COLO668 (cell line): Measurements from ENCODE around the gene PRDM10.

Experiments used
- DNase-seq: peaks from one replicate; lab custom pipeline; 2025; ENCODE audit not compliant: unreplicated experiment; lab: John Stamatoyannopoulos, UW

Gene PRDM10

DNA sequence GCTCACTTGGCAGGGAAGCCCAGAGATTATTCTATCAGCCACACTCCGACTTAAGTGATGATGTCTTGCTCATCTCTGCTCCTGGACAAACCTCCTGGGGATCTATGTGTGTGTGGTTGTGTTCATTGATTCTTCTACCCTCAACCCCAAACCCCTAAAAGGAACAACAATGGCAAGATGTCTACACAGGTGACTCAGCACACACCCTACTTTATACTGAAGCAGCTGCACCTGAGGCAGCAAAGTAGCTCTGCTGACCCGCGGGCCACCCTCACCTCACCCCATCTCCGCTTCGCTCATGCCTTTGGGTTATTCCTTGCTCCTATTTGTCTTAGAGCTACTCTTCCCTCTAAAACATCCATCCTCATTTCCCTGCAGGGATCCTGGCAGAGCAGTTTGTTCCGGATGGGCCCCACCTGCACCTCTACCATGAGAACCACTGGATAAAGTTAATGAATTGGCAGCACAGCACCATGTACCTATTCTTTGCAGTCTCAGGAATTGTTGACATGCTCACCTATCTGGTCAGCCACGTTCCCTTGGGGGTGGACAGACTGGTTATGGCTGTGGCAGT lies 148.3 kb downstream of the PRDM10 start:
- peak; percentile 59 for DNase-seq

DNA sequence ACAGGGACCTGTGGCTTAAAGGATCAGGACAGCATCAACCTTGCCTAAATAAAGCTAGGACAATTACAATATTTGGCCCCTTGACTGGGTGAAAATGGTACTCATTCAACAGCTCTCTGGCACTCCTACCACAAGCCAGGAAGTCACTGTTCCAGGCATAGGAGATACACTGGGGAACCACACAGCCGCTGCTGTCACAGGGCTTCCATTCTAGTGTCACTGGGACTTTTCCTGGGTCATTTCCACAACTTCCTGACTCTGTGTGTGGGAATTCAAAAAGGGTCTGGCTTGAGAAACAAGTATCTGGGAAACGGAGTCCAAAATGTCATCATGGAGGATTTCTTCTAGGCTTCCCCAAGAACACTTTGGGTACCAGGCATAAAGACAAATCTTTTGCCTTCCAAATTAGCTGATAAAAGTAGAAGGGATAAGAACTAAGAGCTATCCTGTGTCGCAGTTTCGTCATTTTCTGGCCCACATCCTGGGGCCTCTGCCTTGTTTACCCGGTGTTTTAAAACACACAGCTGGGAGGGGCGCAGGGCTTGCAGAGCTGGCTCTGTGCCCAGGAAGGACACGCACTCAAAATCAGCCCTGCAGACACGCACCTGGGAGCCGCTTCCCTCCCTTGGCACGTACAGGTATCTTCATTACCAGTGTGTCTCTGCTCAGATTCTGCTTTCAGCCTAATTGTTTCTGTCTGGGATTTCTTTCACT lies 149.0 kb downstream of the PRDM10 start:
- peak; percentile 96 for DNase-seq

DNA sequence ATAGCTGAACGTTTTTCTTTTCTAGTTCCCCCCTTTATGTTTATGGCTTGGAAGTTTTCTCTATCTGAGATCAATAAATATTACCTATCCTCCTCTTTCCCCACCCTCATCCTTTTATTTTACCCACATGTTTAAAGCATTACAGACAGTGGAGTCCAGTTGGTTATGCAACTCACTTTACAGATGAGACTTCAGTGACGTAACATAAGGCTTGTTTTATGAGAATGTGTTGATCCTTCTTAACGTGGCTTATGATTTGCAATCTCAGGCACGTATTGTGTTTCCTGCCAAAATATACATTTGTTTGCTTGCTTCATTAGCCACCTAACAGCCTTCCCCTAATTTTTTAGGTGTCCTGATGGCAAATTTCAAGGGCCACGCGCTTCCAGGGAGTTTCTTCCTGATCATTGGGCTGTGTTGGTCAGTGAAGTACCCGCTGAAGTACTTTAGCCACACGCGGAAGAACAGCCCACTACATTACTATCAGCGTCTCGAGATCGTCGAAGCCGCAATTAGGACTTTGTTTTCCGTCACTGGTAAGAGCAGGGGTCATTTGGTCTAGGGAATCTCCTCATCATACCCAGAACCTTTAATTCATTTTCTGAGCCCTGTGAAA lies 150.4 kb downstream of the PRDM10 start:
- DNase-seq, result no peak
